ENCODE results near the gene PLEKHG1.

DNA sequence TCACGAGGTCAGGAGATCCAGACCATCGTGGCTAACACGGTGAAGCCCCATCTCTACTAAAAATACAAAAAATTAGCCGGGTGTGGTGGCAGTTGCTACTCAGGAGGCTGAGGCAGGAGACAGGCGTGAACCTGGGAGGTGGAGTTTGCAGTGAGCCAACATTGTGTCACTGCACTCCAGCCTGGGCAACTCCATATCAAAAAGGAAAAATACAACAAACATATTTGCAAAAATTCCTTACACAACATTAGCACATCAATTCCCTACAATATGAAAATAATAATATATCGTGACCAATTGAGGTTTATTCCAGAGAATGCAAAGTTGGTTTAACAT, 38.8 kb upstream of the PLEKHG1 start:
- TF ChIP-seq, protein P1, sequence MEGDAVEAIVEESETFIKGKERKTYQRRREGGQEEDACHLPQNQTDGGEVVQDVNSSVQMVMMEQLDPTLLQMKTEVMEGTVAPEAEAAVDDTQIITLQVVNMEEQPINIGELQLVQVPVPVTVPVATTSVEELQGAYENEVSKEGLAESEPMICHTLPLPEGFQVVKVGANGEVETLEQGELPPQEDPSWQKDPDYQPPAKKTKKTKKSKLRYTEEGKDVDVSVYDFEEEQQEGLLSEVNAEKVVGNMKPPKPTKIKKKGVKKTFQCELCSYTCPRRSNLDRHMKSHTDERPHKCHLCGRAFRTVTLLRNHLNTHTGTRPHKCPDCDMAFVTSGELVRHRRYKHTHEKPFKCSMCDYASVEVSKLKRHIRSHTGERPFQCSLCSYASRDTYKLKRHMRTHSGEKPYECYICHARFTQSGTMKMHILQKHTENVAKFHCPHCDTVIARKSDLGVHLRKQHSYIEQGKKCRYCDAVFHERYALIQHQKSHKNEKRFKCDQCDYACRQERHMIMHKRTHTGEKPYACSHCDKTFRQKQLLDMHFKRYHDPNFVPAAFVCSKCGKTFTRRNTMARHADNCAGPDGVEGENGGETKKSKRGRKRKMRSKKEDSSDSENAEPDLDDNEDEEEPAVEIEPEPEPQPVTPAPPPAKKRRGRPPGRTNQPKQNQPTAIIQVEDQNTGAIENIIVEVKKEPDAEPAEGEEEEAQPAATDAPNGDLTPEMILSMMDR (IDR thresholded peaks at IDR 0.05), result no peak
- no peak for TF ChIP-seq POLR2A (IDR thresholded peaks at IDR 0.05)
